HepG2 (cell line): ENCODE results near the gene NDUFS4. TPM values are rescaled to one million over a fixed set of nuclear protein-coding genes. Genes with fewer than 3 reads are reported as not detected.

Experiments
- ATAC-seq: fragments of 200-7000 bp; cut with Tn5 transposase; 3 replicates; pipeline ENCODE4 v1.9.1; 2020; ENCODE audit warnings: mild to moderate bottlenecking, moderate library complexity
- BruUV-seq: library from RNA; stranded (reverse); fragments of 400-500 nt; replicated peaks from 2 replicates; lab custom pipeline; 2021; lab: Mats Ljungman, UMichigan
- CTCF ChIA-PET: fragments of 300-600 bp; formaldehyde crosslinking; extraction: SDS; loops from one replicate; lab custom pipeline; 2021; ENCODE audit warnings: low total read pairs, inconsistent platforms, low intra/inter-chr PET ratio; lab: Yijun Ruan, JAX
- POLR2A ChIA-PET: fragments of 350-600 bp; sonication (Branson Sonifier 250); formaldehyde crosslinking; loops from one replicate; lab custom pipeline; 2020; ENCODE audit warnings: antibody characterized with exemption, inconsistent platforms; lab: Yijun Ruan, JAX
- DNase-seq: peaks from one replicate; pipeline ENCODE4 v3.0.0-alpha.2; 2015; ENCODE audit warnings: low spot score
- FAIRE-seq: peaks from 3 replicates; lab custom pipeline; 2011; peaks lifted over from hg19 to GRCh38; lab: Jason Lieb, UNC
- H2AFZ ChIP-seq: one replicate; pipeline ENCODE4 v1.6.1; 2011; ENCODE audit warnings: low read length, inconsistent platforms
- H3K27ac ChIP-seq: fragments of 300-600 bp; 3 replicates; pipeline ENCODE4 v1.8.0; 2011; ENCODE audit warnings: mixed run types, mild to moderate bottlenecking, mixed read lengths, low read length, inconsistent platforms; ENCODE audit not compliant: insufficient read depth; ENCODE audit errors: extremely low read length
- H3K27me3 ChIP-seq, 2 experiments: fragments of 200-600 bp in 1 of 2; 2 replicates in 1 of 2; 3 replicates in 1 of 2; pipeline versions ENCODE4 v1.6.0 to v1.8.0; 2011; ENCODE audit warnings: low read length in 2 of 2, mild to moderate bottlenecking in 2 of 2, moderate library complexity in 2 of 2, inconsistent platforms in 1 of 2; ENCODE audit not compliant: insufficient read depth in 2 of 2, control insufficient read depth in 1 of 2
- H3K36me3 ChIP-seq, 2 experiments: fragments of 200-600 bp in 1 of 2; replicated peaks in 1 of 2; 2 replicates in 1 of 2; 3 replicates in 1 of 2; pipeline versions ENCODE4 v1.5.1 to v1.8.0; 2011; ENCODE audit warnings: low read length in 2 of 2, inconsistent platforms in 1 of 2; ENCODE audit not compliant: insufficient read depth in 2 of 2, control insufficient read depth in 1 of 2
- H3K4me1 ChIP-seq: 2 replicates; pipeline ENCODE4 v1.5.1; 2012; ENCODE audit warnings: low read length, inconsistent platforms; ENCODE audit not compliant: insufficient read depth
- H3K4me2 ChIP-seq: 2 replicates; pipeline ENCODE4 v1.6.0; 2011; ENCODE audit warnings: low read depth, low read length, inconsistent platforms
- H3K4me3 ChIP-seq, 3 experiments: fragments of 200-600 bp in 1 of 3; sonication (generic), shearing (Covaris generic) in 1 of 3; replicated peaks in 1 of 3; 2 replicates each; pipeline ENCODE4 v1.5.1; 2011 to 2016; ENCODE audit warnings: low read length in 3 of 3, inconsistent platforms in 2 of 3, low read depth in 2 of 3, mild to moderate bottlenecking in 2 of 3, control low read depth in 1 of 3, mixed read lengths in 1 of 3; ENCODE audit not compliant: insufficient read depth in 1 of 3
- H3K79me2 ChIP-seq: one replicate; pipeline ENCODE4 v1.6.1; 2011; ENCODE audit warnings: low read length, inconsistent platforms; ENCODE audit not compliant: insufficient read depth
- H3K9ac ChIP-seq: 2 replicates; pipeline ENCODE4 v1.6.0; 2011; ENCODE audit warnings: mild to moderate bottlenecking, low read depth, low read length, inconsistent platforms; ENCODE audit not compliant: insufficient read depth
- H3K9me3 ChIP-seq: 2 replicates; pipeline ENCODE4 v1.5.1; 2012; ENCODE audit warnings: mild to moderate bottlenecking, low read length
- H4K20me1 ChIP-seq: 2 replicates; pipeline ENCODE4 v1.6.0; 2011; ENCODE audit warnings: inconsistent platforms, mild to moderate bottlenecking, low read length, moderate library complexity; ENCODE audit not compliant: insufficient read depth
- ARHGAP35 ChIP-seq: sonication (generic); formaldehyde crosslinking; IDR thresholded peaks from 2 replicates; pipeline ENCODE4 v1.9.0; 2022; ENCODE audit warnings: mild to moderate bottlenecking, inconsistent platforms, moderate library complexity, missing genetic modification reagents, borderline replicate concordance
- DDIT3 ChIP-seq: sonication (generic); formaldehyde crosslinking; IDR thresholded peaks from 2 replicates; pipeline ENCODE4 v1.4.0; 2020; ENCODE audit warnings: mild to moderate bottlenecking, missing genetic modification reagents
- GFI1 ChIP-seq: sonication (generic); formaldehyde crosslinking; IDR thresholded peaks from 2 replicates; pipeline ENCODE4 v1.5.0; 2020; ENCODE audit warnings: missing genetic modification reagents, mild to moderate bottlenecking, borderline replicate concordance
- LRRFIP1 ChIP-seq: sonication (generic); formaldehyde crosslinking; conservative IDR thresholded peaks from 2 replicates; pipeline ENCODE4 v1.4.0; 2020; ENCODE audit warnings: missing genetic modification reagents
- POLR2A ChIP-seq, 2 experiments: IDR thresholded peaks; 2 replicates each; pipeline ENCODE4 v1.6.1; 2011; ENCODE audit warnings: low read depth in 2 of 2, low read length in 2 of 2, mild to moderate bottlenecking in 1 of 2, moderate library complexity in 1 of 2; ENCODE audit not compliant: insufficient read depth in 1 of 2
- SMAD3 ChIP-seq: sonication (generic); formaldehyde crosslinking; IDR thresholded peaks from 2 replicates; pipeline ENCODE4 v1.4.0; 2020; ENCODE audit warnings: missing genetic modification reagents
- STAT5B ChIP-seq: sonication (generic); formaldehyde crosslinking; IDR thresholded peaks from 2 replicates; pipeline ENCODE4 v1.4.0; 2020; ENCODE audit warnings: missing genetic modification reagents
- TMF1 ChIP-seq: sonication (generic); formaldehyde crosslinking; IDR thresholded peaks from 2 replicates; pipeline ENCODE4 v1.8.1; 2022; ENCODE audit warnings: low read depth, missing genetic modification reagents
- TRIM24 ChIP-seq: sonication (generic); formaldehyde crosslinking; IDR thresholded peaks from 2 replicates; pipeline ENCODE4 v1.8.0; 2022; ENCODE audit warnings: mild to moderate bottlenecking, missing genetic modification reagents
- ZNF329 ChIP-seq: sonication (generic); formaldehyde crosslinking; IDR thresholded peaks from 2 replicates; pipeline ENCODE4 v1.9.0; 2021; ENCODE audit warnings: low read depth, mild to moderate bottlenecking, missing genetic modification reagents
- ZNF546 ChIP-seq: sonication (generic); formaldehyde crosslinking; conservative IDR thresholded peaks from 2 replicates; pipeline ENCODE4 v1.8.1; 2023; ENCODE audit warnings: mild to moderate bottlenecking, missing genetic modification reagents
- ZNF605 ChIP-seq: sonication (generic); formaldehyde crosslinking; IDR thresholded peaks from 2 replicates; pipeline ENCODE4 v1.8.0; 2022; ENCODE audit warnings: mild to moderate bottlenecking, missing genetic modification reagents
- ZNF670 ChIP-seq: sonication (generic); formaldehyde crosslinking; IDR thresholded peaks from 2 replicates; pipeline ENCODE4 v1.8.0; 2022; ENCODE audit warnings: mild to moderate bottlenecking, missing genetic modification reagents, borderline replicate concordance
- ZNF766 ChIP-seq: sonication (generic); formaldehyde crosslinking; IDR thresholded peaks from 2 replicates; pipeline ENCODE4 v1.5.0; 2020; ENCODE audit warnings: missing genetic modification reagents, borderline replicate concordance
- in situ Hi-C: cut with HindIII; loops from 2 replicates; pipeline ENCODE4 v1.10.0; 2017; ENCODE audit warnings: low pct_unique_long_range_greater_than_20kb; ENCODE audit not compliant: extremely low pct_ligation_motif_present
- intact Hi-C: fragments of 100-400 bp; cut with micrococcal nuclease; formaldehyde crosslinking; loops from one replicate; pipeline ENCODE4 v1.10.0; 2022; ENCODE audit not compliant: unreplicated experiment
- polyA plus RNA-seq, 8 experiments: library from polyadenylated mRNA; depleted of rRNA in 3 of 8; stranded (reverse) in 7 of 8; unstranded in 1 of 8; fragments of >200 nt; fragmentation: Illumina TruSeq in 4 of 8; extraction: Trizol in 4 of 8; gene quantifications; 2 replicates each; pipeline versions ENCODE4 v1.2.1 to v1.2.3, GENCODE V29; 2011 to 2016; ENCODE audit warnings: low read depth in 4 of 8, missing spikeins in 1 of 8, mixed read lengths in 1 of 8; ENCODE audit not compliant: insufficient read depth in 1 of 8
- total RNA-seq, 5 experiments: library from RNA; depleted of rRNA; stranded (reverse); fragments of >200 nt; fragmentation: Illumina TruSeq; extraction: Trizol; gene quantifications; 2 replicates each; pipeline ENCODE4 v1.2.3, GENCODE V29; 2016; ENCODE audit warnings: low read depth in 1 of 5
- TF ChIP-seq, protein P1 (sequence below), 2 experiments: sonication (generic) in 1 of 2; formaldehyde crosslinking in 1 of 2; IDR thresholded peaks; 2 replicates each; pipeline versions ENCODE4 v1.4.0 to v1.6.1; 2016 to 2020; ENCODE audit warnings: borderline replicate concordance in 1 of 2, low read depth in 1 of 2, mild to moderate bottlenecking in 1 of 2, missing genetic modification reagents in 1 of 2

NDUFS4 gene
- total and polyA plus RNA-seq, 2 of the 13 experiments (the other 11 are each of a cell fraction or from before 2014, with no cell fraction given): 121 to 126 TPM

GRCh38 chr5:53555160-53555559 is 5.3 kb upstream of the NDUFS4 start:
- no peaks in the 10 kb centered on the region for H4K20me1 ChIP-seq
- FAIRE-seq: no peak
- H3K4me2 ChIP-seq: no peak overlapping the region
- H3K9ac ChIP-seq: no peak overlapping the region
- H3K36me3 ChIP-seq: no peaks in the 10 kb centered on the region
- H3K27ac ChIP-seq: no peak overlapping the region
- no peak overlapping the region for H2AFZ ChIP-seq
- intact Hi-C loops: no loop called here
- in situ Hi-C loops: no loop called here
- no peak for ATAC-seq
- no peak for TF ChIP-seq ZNF329 (CRISPR knock-in tag)
- TF ChIP-seq DDIT3: no peak
- TF ChIP-seq SMAD3 (CRISPR knock-in tag): no peak
- TF ChIP-seq LRRFIP1 (CRISPR knock-in tag): no peak
- no peak for TF ChIP-seq POLR2A (IDR thresholded peaks at IDR 0.05; ENCODE audit: insufficient read depth in 1 of 2, low read depth in 2 of 2, low read length in 2 of 2)
- TF ChIP-seq ZNF546 (CRISPR knock-in tag): no peak
- TF ChIP-seq ZNF766 (CRISPR knock-in tag): no peak
- no peak for TF ChIP-seq ZNF605
- TF ChIP-seq ARHGAP35 (CRISPR knock-in tag): no peak
- TF ChIP-seq TMF1 (CRISPR knock-in tag): no peak
- no peak for TF ChIP-seq STAT5B (CRISPR knock-in tag)
- no peak for TF ChIP-seq GFI1 (CRISPR knock-in tag)
- TF ChIP-seq, protein P1, sequence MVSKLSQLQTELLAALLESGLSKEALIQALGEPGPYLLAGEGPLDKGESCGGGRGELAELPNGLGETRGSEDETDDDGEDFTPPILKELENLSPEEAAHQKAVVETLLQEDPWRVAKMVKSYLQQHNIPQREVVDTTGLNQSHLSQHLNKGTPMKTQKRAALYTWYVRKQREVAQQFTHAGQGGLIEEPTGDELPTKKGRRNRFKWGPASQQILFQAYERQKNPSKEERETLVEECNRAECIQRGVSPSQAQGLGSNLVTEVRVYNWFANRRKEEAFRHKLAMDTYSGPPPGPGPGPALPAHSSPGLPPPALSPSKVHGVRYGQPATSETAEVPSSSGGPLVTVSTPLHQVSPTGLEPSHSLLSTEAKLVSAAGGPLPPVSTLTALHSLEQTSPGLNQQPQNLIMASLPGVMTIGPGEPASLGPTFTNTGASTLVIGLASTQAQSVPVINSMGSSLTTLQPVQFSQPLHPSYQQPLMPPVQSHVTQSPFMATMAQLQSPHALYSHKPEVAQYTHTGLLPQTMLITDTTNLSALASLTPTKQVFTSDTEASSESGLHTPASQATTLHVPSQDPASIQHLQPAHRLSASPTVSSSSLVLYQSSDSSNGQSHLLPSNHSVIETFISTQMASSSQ (IDR thresholded peaks at IDR 0.05; ENCODE audit: low read depth): no peak
- TF ChIP-seq, protein P1 (CRISPR knock-in tag; IDR thresholded peaks at IDR 0.05; ENCODE audit: borderline replicate concordance): no peak
- TF ChIP-seq TRIM24 (CRISPR knock-in tag): no peak
- TF ChIP-seq ZNF670 (CRISPR knock-in tag): no peak
- no peak overlapping the region for H3K4me3 ChIP-seq
- H3K27me3 ChIP-seq: no peaks in the 10 kb centered on the region
- no peaks in the 10 kb centered on the region for H3K79me2 ChIP-seq
- 0 out of 2 replicates have a peak, but pooled peaks cover 5% of the 10 kb centered on the region for H3K4me1 ChIP-seq
- H3K9me3 ChIP-seq: 0 out of 2 replicates have a peak, but pooled peaks cover 6% of the 10 kb centered on the region
- no peak for DNase-seq
- ChIA-PET POLR2A (no interaction called here), CTCF (no interaction called here)
- no TSS peak for BruUV-seq
